ENCODE results near the gene UVRAG.
"Not testable (repeated sequence)": the region's sequence is repeated elsewhere in the genome, so short reads cannot be mapped to it uniquely, and the experiment has no call there.

UVRAG gene

DNA sequence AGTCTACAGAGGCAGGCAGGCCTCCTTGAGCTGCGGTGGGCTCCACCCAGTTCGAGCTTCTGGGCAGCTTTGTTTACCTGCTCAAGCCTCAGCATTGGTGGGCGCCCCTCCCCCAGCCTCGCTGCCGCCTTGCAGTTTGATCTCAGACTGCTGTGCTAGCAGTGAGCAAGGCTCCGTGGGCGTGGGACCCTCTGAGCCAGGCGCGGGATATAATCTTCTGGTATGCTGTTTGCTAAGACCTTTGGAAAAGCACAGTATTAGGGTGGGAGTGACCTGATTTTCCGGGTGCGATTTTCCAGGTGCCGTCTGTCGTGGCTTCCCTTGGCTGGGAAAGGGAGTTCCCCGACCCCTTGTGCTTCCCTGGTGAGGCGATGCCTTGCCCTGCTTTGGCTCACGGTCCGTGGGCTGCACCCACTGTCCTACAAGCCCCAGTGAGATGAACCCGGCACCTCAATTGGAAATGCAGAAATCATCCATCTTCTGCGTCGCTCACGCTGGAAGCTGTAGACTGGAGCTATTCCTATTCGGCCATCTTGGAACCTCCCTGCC is 164.5 kb downstream of the UVRAG start:
- DNase-seq: not testable (repeated sequence)

DNA sequence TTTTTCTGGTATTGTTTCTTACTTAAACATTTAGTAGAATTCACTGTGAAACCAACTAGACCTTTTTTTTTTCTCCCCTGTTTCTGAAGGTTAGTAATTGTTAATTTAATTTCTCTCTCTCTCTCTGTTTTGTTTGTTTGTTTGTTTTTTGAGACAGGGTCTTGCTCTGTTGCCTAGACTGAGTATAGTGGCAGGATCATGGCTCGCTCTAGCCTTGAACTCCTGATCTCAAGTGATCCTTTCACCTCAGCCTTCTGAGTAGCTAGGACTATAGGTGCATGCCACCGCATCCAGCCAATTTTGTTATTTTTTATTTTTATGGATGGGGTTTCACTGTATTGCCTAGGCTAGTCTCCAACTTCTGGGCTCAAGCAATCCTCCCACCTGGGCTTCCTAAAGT is 165.0 kb downstream of the UVRAG start:
- no peak for DNase-seq

DNA sequence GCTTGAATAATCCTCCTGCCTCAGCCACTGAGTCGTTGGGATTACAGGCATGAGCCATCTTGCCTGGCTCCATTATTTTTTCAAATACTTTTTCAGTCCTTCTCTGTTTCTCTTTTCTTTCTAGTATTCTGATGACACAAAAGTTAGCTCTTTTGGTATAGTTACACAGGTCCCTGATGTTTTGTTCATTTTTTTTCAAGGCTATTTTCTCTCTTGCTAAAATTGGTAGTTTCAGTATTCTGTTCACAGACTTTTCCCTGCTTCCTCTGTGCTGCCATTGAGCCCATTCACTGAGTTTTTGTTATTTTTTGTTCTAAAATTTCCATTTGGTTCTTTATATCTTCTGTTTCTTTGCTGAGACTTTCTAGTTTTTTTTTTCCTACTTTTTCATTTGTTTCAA is 166.5 kb downstream of the UVRAG start:
- DNase-seq: no peak

DNA sequence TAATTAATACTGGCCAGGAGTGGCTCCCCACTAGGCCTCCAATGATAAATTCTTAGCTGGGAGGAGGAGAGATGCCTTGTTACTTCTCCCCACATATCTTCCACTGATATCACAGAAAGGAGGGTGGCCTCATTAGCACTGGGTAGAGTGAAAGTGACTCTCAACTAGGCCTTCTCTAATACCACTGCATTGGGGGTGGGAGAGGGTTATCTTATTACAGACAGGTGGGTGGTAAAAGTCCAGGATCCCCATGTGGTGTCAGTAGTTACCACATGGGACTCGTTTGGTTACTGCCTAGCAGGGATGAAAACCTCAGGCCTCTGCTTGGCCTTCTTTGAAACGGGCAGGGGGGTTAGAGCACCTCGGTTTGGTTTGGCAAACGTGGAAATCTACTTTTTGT is 167.3 kb downstream of the UVRAG start:
- no peak for DNase-seq

DNA sequence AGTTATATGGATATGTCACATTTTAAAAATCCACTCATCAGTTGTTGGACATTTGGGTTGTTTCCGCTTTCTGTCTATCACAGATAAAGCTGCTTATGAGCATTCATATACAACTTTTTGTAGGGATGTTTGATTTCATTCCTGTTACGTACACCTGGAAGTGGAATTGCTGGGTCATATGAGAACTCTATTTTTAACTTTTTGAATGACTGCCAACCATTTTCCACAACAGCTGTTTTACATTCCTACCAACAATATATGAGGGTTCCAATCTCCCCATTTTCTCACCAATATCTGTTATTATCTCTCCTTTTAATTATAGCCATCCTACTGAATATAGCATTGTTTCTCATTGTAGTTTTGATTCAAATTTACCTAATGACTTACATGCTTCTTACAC is 172.0 kb downstream of the UVRAG start:
- peak; percentile 14 for DNase-seq

DNA sequence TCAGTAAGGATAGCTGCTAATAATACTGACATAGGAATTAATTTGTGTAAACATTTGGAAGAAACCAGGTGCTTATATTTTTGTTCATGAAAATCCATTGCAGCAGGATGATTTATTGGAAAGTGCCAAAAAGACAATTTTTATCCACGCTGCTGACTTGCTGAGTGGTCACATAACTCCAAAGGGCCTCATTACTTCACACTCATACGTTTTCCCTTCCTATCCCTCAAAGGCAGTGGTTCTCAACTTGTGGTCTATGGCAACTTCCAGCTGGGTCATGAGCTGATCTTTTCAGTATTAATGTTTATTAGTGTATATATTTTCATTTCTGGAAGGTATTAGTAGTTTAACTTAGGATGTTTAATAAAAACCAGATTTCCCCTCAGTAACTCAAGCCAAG is 178.1 kb downstream of the UVRAG start:
- no peak for DNase-seq

DNA sequence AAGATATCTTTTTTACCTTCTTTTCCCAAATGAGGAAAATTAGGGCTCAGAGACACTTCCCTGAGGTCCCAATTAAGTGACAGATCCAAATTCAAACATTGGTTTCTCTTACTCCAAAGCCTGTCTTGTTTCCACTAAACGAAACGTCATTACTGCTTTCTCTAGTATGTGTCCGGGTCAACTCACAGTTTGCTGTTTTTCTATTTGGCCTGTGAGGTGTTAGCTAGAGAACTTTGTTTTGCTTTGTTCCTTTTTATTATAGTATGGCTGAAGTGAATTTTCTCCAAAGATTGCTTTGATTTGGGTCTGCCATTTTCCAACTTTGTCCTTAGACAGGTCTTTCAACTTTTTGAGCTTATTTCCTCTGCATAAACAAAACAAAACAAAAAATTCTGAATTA is 179.6 kb downstream of the UVRAG start:
- no peak for DNase-seq

DNA sequence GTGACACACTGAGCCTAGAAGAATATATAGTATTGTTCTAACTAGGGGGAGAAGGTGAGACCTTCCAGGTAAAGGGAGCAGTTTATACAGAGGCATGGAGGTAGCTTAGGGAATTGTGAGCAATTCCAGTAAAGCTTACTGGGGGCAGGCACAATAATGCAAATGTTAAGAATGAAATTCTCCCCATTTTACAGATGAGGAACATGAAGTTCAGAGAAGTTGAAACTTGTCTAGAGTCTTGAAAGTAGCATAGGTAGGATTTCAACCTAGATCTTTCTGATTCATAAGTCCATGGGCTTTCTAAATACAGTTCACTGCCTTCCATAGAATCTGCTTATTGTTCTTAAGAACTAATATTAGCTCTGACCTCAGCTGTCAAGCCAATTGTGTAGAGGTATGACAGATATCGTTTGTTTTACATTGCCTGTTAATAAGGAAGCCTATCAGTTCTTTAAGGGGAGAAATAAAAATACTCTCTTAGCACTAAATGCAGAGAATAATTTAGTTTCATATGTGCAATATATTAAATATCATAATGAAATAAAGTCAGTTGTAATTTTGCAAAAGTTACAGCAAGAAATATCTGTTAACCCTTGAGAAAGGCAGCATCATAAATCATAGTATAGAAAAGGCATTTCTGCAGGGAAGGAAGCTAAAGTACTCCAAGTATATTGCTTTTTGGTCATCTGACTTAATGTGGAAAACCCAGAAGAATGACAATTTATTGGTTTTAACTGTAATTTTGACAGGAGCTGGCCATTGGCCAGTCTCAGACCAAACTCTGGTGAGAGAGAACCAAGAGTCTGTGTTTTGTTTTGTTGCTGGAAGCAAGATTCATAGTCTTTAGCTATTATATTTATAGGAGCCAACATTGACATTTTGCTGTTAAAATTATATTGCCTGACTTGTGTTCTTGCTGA is 181.8 kb downstream of the UVRAG start:
- no peak for DNase-seq

DNA sequence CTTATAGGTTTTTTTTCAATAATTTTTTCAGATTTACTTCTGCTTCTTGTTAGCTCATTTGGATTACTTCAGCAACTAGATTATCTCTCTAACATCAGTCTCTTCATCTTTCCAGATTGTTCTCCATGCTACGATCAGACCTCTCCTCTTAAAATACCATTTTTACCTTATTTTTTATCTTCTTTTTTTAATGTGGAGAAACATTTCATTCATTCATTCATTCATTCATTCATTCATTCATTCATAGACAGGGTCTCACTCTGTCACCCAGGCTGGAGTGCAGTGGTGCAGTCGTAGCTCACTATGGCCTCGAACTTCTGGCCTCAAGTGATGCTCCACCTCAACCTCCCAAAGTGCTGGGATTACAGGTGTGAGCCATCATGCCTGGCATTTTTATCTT is 189.4 kb downstream of the UVRAG start:
- DNase-seq: no peak

DNA sequence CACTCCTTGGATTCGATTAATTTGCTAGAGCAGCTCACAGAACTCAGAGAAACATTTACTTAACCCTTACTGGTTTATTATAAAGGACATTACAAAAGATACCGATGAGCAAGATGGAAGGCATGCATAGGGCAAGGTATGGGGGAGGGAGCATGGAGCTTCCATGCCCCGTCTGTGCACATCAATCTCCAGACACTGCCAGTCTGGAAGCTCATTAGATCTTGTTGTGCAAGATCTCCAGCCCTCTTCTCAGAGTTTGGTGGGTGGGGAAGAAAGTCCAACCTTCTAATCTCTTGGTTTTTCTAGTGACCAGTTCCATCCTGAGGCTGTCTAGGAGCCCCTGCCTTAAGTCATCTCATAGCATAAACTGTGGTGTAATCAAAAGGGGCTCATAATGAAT is 190.7 kb downstream of the UVRAG start:
- DNase-seq: peak; percentile 53

DNA sequence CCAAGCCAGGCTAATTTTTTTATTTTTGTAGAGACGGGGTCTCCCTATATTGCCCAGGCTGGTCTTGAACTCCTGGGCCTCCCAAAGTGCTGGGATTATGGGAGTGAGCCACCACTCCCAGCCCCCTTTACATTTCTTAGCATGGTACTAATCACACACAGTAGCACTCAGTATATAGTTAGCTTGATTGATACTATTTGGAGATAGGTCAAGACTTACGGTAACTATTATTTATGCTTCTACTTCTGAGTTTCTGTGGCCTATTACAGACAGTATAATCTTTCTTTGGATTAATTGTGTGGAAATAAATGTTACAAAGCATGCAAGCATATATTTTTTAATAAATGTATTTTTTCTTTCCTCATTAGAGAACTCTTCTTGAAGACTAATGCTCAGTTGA is 192.2 kb downstream of the UVRAG start:
- DNase-seq: peak; percentile 22

DNA sequence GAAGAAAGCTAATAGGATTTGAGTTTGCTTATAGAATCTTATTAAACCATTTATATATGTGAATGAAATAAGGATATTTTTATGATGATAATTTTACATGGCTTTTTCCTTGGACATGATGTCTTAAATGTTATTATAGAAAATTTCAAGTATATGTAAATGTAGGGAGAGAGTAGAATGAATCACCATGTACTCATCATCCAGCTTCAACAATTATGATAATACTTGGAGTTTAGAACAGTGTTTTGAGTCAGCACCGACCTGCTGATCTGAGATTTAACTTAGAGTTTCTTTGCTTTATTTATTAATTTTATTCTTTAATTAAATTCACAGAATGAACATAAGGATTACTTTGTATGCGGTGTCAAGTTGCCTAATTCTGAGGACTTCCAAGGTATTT is 193.5 kb downstream of the UVRAG start:
- peak; percentile 87 for DNase-seq

DNA sequence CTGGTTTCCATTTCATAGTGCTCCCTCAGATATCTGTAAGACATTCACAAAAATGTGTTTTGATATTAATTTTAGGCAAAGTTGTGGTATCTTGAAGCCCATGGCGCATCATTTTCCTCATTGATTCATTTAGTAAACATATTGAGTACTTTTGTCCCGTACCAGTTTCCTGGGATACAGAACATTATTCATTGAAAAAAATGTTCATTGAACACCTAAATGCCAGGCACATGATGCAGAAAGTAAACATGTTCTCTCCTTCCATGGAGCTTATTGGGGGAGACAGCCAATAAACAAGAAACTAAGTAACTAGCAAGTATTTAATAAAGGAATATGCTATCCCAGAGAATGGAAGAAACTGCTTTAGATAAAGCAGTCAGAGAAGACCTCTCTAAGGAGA is 195.0 kb downstream of the UVRAG start:
- no peak for DNase-seq

DNA sequence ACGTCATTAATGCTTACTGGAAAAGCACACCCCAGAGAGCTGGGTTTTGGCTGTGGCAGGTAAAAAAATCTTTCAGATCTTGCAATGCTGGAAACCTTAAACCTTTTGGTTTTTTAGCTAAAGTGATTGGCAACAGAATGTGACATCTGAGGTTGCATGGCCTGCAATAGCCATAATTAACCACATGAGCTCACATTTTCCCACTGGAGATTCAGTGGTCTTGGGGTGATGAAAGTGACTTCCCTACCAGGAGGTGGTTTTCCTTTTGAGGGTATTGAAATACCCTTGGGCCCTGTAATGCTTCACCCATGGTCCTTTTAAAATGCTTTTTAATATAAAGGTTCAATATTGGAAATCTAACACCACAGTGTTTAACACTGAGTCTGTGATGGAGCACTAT is 198.5 kb downstream of the UVRAG start:
- no peak for DNase-seq

DNA sequence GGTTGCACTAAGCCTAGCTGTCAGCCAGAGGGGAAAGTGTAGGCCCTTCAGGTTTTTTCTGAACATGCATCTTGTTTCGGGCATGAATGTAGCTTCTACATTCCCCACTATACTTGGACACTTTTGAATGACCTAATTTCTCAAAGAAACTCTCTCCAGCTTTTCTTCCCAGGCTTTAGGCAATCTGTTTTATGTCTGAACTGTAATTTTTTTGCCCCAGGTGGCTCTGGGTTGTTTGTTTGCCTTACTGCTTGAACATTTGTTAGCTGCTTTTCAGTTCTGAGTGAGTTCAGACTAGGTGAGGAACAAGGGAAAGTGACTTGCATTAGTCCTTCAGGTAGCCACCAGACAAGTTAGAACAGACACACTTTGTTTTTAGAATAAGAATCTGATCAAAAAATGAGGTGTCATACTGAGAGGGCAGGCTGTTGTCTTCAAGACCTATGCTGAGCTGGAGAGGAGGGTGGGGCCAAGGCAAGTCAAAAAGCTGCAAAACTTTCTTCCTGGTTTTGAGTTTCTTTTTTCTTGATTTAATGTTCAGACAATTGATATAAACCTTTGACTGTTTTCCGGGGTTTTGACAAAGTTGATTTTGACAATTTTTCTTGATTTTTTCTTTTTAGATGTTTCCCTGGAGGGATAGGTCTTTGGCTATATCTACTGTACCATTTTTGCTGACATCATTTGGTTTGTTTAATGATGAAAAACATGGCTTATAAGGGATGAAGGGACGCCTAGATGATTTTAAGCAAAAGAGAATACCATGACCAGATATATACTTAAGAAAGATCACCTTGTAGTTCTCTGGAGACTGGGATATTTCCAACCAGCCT is 208.4 kb downstream of the UVRAG start:
- DNase-seq: no peak

DNA sequence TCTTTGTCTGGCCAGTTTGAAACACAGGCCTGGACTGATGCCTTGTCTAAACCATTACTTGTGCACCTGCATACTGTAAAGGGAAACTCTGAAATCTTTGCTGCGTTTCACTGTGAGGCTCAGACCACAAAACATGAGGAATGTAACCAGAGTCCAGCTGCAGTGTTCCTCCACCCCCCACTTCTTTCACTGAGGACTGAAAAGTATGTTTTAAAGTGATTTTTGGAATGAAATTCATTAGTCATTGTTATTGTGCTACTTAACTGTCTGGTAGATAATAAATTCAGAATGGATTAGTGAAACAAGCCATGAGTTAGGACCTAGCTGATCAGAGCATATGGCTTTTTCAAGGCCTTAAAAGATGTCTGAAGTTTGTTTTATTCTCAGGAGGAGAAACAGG is 210.1 kb downstream of the UVRAG start:
- peak; percentile 80 for DNase-seq

DNA sequence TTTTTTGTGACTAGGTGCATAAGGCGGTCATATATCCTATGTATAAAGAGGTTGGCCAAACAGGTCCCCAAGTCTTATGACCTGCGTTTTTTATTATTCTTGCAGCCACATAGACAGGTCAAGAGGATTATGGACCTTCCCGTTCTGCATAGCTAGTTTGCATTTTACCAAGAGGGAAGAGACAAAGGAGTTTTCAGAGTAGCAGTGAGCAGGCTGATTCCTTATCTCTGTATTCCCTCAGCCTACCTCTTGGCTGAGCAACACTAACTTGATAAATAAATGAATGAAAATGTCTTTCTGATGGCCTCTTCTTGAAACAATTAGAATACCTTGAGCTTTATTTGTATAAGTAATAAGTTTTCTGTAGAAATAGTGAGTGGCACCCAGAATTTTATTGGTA is 210.8 kb downstream of the UVRAG start:
- DNase-seq: no peak

DNA sequence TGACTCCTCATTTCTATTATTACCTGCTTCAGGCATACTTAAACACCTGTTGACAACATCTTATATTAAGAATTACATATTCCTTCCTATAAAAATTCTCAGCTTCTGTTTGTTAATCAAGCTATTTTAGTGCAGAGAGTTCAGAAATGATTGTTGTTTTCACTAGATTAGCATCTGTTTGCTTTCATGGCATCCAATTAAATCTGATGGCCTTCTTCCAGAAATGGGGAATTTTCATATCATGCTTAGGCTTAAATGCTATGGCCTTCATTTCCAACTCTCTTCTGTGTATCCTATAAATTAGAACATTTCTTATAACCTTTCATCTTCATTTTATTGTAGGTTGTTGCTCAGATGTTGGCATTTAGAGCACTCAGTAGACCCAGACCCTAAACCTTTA is 211.3 kb downstream of the UVRAG start:
- DNase-seq: no peak

DNA sequence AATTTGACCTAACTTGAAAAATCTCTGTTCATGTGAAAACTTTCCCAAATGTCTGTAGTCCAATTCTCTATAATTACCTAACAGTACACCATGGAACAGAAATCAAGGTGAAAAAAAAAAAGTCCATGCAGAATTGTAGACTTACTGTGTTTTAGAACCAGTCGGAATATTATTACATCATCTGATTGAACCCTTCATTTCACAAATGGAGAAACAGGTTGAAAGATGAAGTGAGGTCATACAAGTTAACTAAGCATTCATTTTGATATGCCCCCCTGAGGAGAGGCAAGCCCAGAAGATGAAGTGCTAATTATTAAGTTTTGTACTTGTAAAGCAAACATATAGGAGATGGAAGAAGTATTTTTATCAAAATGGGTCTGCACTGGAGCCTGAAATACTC is 211.9 kb downstream of the UVRAG start:
- no peak for DNase-seq

DNA sequence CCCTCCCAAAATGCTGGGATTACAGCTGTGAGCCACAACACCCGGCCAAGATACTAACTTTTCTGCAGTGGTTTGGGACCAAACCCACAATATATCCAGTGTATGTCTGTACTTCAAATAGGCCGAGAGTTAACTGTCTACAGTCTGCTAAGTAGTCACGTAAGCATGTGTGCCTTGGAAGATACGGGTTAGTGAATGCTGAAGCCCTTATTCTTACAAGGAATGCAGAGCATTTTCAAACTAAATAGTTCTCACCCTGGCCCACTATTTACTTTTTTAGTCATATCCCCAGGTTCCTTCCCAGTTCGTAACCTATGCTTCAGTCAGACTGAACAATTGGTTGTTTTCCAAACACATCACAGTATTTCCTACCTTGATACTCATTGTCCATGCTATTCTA is 215.3 kb downstream of the UVRAG start:
- no peak for DNase-seq

DNA sequence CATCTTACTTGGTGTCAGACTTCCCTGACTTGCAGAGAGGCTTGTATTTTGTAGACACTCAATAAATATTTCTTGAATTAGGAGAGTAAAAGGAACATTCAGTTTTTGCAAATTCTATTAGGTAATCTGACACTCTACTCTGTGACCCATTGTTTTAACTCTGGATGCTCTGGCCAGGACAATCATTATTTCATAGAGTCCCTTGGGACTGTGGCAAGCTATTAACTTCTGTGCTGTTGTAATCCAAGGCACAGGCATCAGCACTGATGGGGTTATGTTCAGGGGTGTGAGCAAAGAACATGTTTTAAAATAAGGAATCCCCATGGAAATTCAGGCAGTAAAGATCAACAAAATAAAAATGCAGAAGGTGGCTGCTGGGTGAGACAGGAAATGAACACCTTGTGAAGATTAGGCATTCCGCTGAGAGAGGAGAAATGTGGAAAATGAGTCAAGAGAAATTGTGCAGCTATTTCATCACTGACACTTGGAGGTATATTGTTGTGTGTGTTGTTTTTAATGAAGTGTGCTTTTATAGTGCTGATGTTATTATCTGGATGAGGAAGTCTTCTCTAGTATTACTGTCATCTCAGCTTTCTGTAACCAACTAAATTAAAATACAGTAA is 216.1 kb downstream of the UVRAG start:
- no peak for DNase-seq

DNA sequence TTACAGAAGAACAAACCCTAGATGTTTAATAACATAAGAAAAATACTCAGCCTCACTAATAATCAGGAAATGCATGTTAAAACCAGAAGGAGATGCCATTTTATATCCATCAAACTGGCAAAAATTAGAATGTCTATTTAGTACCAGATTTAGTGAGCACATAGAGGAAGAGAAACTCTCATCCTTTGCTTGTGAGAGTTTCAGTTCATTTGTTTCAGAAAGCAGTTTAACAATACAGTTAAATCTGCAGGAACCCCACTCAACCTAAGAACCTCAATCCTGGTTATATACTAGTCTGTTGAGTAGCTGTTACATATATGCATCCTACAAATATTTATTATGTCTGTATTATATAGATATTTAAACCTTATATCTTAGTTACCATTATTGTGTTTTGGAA is 218.7 kb downstream of the UVRAG start:
- DNase-seq: no peak

DNA sequence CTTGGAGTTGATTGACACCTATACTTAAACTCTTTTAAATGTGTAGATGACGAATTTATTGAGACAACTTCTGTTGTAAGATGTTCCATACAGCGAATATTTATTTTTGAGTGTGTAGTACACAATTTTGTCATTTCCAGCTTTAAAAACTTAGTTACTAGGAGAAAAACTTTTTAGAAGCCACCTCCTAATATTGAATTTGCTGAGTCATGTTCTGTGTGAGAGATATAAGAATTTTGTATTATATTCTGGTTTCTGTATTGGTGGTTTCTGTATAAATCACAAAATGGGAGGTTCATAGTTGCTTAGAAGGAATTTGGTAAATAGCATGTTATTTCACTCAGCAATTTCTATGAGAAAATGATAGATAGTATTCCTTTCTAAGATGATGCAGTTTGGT is 220.0 kb downstream of the UVRAG start:
- no peak for DNase-seq

Data from HCEC 1CT (cell line).